Activated T-helper 1 cell treated with anti-CD3 and anti-CD28 coated beads, Interleukin-2, amount 50 U/mL, for 16 hours (primary cell): Measurements from ENCODE around the gene RELCH.

Source experiments
- DNase-seq, 2 donors: peaks; one replicate each; pipeline ENCODE4 v3.0.0-alpha.2; 2020; ENCODE audit warnings: low read depth in 1 of 2, low spot score in 1 of 2

Gene RELCH

DNA sequence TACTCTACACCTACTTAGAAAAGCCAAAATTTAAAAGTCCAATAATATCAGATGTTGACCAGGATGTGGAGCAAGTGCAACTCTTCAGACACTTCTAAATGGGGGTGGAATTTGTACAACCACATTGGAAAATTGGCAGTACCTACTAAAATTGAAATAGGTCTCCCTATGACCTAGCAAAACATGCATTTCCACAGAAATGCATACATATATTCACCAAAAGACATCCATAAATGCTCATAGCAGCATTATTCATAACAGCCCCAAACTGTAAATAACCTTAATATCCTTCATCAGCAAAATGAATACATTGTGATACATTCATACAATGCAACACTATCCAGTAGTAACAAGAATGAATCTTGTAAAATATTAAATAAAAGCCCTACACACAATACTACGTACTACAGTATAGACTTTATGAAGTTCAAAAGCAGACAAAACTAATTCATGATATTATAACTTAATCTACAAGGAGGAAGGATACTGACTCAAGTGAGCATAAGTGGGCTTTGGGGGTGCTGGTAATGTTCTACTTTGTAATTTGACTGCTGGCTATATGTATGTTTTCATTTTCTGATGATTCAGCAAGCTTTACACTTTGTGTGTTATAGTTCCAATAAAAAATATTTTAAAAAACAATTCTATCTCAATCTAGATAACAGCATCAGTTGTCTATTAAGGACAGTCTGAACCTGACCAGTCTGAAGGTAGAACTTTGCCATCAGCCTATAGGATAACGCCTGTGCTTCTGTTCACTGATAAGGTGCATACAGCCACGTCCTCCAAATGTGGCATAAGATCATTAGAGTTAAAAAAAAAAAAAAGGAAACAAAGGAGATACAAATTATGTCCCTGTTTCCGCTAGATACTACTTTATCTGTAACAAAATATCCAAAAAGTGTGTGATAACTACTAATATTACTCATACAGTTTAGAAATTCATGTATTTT is 131.4 kb downstream of the RELCH start:
- no peak for DNase-seq

DNA sequence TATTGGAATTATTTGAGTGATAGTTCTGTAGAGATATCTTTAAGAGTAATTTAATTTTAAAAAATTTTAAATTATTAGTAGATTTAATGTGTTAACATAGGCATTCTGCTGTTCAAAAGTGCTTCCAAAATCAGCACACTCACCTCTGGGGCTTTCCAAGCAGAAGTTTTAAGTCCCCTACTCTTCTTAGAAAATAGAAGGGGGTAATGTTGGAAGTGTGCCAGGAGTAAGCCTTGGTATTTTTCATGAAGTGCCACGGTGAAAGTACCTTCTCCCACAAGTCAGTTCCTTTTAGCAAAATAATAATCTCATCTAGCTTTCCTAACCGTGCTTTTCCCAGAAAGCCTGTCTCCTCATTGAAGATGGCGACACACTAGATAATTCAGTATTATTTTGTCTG is 134.1 kb downstream of the RELCH start:
- no peak for DNase-seq

DNA sequence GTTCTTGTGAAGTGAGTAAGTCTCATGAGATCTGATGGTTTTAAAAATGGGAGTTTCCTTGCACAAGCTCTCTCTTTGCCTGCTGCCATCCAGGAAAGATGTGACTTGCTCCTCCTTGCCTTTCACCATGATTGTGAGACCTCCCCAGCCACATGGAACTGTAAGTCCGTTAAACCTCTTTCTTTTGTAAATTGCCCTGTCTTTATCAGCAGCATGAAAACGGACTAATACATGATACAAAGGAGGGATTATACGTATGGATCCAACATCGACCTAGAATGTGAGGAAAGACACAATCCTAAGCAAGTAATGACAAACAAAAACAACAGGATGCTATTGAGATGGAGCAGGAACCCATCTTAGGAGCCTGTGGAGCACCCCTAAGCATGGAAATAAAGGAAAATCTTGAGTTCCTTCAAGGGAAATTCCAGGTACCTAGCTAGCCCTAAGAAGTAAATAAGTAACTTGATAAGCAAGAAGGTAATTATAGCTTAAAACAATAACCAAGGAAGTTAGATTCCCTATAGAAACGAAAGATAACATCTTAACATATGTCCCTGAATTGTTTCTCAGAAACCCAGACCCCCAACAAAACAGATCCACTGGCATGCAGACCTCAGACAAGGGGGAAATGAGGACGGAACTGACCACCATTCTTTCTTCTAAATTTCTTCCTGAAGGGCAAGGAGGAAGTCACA is 136.6 kb downstream of the RELCH start:
- no peak for DNase-seq

DNA sequence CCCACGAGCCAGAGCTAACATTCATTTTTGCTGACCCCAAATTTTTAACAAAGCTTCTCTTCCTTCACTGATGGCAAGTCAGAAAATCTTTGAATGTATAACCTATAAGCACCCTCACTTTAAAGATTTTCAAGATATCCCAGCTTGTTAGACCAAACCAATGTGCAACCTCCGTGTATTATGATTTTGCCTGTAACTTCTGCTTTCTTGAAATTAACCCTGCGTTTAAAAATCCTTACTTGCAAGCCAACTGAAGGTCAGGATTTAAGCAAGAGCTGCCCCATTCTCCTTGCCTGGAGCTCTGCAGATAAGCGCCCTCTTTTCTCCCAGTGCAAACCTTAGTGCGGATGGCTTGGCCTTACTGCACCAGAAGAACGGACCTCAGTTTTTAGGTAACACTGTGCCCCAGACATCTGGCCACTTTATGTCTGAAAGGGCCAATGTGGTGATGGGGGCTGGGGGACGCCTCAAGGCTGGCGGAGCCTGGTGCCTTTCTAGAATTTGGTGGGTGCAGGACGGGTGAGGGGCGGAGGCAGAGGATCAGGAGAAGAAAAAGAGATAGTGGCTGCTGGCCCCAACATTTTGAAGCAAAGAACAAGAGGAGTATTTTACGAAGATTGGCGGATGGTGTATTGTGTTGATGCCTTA is 137.2 kb downstream of the RELCH start:
- no peak for DNase-seq

DNA sequence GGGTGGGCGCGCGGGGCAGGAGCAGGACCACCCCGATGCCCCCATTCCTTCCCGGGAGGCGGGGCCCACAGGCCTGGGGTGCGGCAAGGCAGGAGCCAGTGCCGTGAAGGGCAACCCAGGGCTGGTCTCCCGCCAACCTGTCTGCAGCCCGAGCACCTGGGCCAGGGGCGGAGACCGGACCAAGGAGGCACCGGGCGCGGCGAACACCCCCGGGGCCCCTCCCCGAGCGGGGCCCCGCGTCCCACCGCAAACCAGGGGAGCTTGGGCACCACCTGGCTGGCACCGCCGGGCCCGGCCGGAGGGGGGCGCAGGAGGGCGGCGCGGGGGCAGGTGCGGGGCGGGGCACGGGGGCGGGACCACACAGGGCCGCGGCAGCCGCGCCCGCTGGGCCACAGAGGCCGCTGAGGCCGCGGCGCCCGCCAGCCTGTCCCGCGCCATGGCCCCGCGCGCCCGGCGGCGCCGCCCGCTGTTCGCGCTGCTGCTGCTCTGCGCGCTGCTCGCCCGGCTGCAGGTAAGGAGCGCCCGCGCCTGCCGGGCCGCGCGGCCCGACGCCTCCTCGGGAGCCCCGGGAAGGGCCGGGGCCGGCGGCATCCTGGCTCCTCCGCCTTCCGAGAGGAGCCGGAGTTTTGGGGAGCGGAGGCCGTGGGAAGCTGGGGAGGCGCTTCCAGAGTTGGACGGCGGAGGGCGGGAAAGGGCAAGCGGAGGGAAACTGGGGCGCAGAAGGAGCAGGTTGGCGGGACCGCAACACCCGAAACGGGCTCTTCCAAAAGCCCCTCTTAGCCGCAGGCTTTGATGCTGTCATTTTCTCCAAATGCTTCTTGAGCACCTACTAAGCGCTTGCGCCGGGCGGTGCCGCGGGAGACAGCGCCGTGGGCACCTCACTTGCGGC is 138.1 kb downstream of the RELCH start, which contains the start of gene TNFRSF11A:
TSS of gene TNFRSF11A (plus strand) at position 394 of the 889 bp plus-strand sequence. CDS start at position 437, 43 bp downstream.
- peak; percentile 15 to 48 for DNase-seq

DNA sequence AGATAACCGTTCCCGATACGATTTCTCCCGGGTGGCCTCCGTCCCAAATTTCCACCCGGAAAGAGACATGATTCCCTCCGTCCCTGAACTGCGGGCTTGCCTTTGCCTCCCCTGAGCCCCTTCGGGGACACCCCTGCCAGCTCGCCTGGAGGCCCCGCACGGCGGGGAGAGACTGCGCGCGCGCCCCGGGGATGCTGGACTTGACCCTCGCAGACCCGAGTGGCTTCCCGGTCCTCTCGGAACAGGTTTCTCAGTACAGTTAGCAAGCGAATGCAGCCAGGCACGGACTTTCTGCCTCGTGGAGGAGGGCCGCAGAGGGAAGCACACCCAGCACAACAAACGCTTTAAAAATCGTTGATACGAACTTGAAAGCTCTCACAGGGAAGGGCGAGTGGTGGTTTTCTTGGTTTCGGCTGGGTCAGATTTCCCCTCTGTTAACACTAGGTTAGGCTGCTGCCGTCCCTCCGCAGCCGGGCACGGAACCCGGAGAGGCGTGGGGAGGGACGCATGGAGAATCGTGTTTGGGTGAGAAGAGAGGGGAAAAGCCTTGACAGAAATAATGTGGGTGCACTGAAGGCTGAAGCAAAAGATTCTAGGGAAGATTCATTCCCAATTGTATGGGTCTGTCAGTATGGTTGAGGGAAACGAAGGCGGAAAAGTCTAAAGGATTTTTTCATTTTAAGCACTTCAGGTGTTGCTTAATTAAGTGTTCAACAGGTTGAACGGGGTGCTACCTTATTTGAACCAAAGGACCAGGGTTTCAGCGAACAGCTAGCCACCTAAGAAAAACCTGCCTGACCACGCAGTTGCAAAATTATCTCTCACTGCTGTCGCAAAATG is 139.0 kb downstream of the RELCH start:
- DNase-seq = no peak

DNA sequence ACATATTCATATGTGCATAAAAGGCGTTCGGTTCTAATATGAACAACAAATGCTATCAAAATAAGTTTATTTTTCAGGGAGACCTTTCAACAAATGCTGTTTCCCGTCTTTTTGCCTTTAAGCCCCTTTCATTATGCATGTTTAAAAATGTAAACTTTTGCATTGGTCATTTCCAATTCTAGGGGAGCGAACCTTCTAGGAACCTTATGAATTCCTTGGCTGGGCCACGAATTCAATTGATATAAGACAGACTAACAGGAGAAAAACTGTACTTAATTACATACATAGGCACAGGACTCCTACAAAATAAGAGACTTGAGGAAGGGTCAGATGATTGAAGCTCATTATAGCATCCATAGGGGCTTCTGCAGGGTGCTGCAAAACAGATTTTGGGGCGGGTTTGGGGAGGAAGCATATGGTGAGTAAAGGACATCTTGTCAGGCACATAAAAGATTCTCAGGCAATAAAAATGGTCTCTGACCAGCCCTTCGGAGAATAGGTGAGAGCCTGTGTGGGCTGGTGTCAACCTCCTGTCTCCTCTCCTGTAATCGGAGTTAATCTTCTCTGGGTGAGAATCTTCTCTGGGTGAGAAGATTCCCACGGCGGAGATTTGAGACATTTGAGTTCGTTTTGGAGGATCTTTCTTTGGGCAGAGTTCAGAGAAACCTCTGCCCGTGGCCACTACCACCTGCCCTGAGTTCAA is 139.7 kb downstream of the RELCH start:
- no peak for DNase-seq

DNA sequence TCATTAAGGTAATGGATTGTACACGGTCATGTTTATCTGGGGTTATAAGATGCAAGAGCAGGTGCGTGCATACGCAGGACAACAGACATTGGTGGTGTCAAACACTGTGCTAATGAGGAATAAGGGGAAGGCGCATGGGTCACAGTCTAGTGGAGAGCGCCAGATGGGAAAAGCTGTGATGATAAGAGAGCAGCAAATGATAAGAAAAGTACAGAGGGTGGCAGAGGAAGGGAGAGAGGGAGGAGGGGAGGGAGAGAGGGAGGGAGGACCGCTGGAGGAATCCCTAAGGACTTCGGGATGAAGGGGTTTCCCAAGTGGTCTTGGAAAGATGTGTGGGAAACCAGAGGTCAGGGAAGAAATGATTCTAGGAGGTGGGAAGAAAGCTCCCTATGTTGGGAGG is 140.9 kb downstream of the RELCH start:
- DNase-seq = no peak

DNA sequence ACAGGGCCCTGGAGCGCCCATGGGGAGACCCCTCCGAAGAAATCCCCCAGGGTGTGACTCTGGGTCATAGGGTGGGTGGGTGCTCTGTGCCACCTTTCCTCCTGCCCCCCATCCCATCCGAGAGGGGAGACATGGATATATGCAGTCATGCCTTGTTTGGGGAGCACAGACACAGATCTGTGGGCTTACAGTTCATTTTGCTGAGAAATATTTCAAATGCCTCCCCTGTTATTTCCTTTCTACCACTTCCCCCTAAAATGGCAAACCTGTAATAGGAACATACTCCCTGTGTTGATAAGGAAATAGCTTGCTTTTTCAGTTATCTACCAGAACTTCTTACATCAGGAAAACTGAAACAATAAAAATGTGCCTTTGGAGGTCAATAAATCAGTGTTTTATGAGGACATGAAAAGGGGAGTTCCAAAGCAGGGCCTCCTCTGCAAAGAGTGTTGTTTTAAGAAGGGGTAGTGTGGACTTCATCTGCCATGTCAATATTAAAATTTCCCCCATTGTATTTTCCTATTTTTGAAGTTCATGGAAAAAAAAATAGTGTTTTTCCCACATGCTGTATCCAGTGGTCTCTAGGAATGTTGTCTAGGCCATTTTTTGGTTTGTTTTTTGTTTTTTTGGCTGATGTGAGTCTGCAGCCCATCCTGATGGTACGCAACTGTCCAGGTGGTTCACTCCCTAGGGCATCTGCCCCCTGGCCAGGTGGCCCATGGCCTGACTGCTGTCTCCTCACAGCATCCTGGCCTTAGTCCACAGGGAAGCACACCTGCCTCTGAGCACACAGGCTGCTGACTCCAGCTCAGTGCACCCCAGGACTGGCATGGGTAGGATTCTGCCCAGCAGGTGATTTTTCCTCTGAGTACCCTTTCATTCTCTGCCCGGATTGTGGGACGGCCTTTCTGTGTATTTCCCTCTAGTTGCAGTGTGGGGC is 141.8 kb downstream of the RELCH start:
- DNase-seq = no peak

DNA sequence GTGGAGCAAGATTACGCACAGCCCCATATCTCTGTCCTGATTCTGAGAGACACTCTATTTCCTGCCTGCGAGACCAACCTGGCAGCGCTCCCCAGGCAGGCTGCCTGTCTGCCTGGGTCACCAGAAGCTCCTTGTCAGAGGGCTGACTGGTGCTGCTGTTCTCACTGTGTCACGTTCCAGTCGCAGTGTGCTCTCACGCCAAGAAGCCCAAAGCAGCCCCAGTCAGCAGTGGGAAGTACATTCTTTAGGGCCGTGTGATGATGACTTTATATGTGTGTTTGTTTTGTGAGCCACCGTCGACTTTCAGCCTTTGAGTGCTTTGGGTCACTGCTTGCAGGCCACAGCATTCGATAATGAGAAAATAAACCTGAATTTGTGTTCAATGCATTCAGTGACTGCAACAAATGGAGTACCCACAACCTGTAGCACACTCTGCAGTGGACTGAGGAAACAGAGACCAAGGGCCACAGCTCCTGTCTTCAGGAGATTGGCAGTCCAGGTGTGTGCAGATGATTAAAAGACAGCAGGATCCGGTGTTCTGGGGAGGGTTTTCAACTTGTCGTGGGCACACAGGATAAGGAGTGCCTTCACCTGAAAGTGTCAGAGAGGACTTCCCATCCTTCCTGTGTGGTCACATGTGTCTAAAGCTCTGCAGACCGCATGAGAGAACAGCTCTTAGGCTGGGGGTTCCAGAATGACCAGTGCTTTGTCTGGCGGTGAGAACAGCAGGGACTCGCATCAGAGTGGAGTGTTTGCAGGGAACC is 142.8 kb downstream of the RELCH start:
- DNase-seq = no peak

DNA sequence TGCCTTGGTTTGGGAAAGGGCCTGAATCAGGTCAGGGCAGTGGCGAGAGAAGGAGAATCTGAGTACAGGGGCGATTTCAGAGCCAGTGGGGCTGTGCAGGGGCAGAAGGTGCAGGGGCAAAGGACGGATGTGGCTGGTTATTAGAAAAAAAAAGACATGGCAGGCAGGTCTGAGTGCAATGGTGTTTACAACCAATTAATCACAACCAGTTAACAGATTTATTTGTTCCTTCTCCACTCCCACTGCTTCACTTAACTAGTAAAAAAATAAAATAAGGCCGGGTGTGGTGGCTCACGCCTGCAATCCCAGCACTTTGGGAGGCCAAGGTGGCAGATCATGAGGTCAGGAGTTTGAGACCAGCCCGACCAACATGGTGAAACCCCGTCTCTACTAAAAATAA is 143.6 kb downstream of the RELCH start:
- no peak for DNase-seq

DNA sequence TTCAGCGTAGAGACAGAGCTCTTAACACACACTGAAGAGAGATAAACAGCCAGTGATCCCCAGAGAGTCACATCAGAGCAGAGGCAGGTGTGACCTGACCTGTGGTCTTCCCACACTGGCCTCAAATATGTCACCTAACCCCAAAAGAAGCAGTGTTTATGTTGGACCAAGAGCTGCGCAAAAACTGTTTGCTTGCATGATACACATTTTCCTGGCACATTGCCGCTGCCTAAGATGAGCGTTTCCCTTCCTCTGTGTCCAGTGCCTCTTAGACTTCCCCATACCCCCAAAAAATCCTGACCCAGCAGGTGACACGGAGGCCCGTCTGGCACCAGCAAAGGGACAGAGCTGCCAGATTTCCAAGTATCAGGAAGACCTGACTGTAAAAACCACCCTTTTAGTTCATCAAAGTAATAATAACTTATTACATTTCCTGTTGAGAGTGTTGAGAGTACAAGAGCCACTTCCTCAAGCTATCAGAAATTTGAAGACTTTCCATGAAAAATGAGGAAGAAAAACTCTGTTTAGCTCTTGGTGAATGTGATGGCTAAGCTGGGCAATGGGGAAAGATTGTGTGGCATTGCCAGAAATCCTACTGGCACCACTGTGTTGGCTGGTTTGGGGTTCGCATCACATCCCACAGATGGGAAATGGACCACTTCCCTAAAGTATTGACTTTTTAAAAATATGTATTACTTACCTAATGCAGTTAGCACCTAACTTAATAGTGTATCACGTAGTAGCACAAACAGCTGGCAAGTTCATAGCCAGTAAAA is 144.7 kb downstream of the RELCH start:
- no peak for DNase-seq

DNA sequence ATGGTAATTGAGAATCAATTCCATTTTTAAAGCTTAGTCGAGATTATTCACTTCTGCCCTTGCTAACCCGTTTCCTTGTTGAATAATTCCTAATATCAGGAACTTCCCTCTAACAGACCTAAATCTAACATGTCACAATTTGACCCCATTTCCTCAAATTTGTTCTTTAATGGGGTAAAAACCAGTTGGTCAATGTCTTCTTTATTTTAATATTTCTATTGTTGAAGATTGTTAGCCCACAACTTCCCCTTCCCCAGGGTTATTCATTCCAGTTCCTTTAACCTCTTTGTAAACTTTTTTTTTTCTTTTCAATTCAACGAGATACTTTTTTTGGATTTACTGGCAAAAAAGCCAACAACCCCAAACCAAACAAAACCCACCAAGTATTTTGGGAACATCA is 145.4 kb downstream of the RELCH start:
- no peak for DNase-seq

DNA sequence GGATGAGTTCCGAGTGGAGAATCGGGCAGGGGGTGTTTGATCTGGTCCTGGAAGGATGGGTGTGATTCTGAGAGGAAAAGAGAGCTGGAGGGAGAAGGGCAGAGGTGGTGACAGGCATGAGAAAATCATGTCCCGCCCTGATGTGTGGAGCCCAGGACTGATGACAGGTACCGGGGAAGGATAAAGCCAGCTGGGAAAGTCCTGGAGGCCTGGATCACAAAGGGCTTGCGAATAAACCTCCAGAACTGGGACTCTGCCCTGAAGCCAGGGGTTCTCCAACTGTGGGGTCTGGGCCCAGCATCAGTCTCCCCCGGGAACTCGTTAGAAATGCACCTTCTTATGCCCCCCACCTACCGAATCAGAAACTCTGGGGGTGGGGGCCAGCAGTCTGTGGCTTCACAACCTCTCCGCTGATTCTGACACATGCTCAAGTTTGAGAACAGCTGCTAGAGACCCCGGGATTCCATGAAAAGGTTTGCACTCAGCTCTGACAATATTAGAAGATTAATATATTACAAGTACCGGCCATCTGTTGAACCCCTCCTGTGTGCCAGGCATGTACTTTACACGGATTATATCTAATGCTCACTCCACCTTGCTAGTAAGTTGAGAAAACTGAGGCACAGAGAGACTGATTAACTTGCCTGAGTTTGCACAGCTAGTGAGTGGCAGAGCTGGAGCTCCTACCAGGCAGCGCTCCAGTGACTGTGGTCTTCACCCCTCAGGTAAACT is 146.1 kb downstream of the RELCH start:
- DNase-seq = no peak

DNA sequence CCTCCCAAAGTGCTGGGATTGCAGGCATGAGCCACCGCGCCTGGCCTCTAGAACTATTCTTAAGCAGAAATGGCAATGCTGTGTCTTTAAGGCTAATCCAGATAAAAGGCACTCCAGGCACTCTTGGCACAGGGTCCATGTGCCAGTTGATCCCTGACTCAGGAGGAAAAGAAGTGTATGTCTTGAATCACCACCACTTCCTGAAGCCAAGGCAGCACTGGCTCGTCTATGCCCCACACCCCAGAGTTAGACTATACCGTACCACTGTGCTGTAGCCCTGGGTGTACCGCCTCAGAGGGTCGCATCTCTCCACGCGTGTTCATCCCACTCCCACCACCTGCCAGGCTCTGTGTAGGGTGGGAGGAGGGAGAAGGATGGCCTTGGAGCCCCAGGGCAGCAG is 147.1 kb downstream of the RELCH start:
- no peak for DNase-seq

DNA sequence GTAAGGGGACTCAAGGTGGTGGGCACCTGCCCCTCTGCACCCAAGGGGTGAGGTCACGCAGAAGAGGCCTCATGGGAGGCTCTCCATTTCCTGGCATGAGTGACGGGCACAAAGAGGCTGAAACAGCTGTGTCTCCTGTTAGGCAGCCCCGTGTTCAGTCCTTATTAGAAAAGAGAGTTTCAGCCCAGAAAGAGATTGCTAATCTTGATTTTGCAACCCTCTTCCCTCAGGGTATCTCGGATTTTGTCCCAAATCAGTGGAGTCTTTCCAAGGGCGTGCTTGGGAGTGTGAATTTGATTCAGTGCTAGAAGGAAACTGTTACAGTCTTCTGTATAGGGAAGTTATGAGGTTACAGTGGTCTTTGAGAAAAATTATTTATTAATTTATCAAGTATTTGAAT is 148.4 kb downstream of the RELCH start:
- DNase-seq = no peak
